Ecto neural progenitor cell (in vitro differentiated cells): ENCODE measurements around the gene CCDC178.

ENCODE experiments used
- DNase-seq: peaks from one replicate; pipeline ENCODE4 v3.0.0-alpha.2; 2018; ENCODE audit warnings: low spot score

The CCDC178 gene

DNA sequence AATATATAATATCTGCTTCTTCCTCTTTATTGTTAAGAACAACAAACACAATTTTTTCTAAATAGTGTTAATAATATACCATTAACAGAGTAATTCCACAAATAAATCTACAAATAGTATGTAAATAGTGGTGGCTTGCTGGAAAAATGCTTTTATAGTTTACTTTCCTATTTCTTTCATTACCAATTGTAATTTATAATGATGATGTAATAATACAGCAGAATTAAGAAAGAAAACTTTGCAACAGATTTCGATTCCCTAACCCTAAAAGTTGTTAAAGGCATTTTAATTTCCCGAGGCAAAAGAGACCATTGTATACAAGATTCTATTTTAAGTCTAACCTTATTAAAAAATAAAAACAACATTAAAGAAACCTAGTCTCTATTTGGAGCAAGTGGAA is 307.9 kb downstream of the CCDC178 start:
- DNase-seq = no peak

DNA sequence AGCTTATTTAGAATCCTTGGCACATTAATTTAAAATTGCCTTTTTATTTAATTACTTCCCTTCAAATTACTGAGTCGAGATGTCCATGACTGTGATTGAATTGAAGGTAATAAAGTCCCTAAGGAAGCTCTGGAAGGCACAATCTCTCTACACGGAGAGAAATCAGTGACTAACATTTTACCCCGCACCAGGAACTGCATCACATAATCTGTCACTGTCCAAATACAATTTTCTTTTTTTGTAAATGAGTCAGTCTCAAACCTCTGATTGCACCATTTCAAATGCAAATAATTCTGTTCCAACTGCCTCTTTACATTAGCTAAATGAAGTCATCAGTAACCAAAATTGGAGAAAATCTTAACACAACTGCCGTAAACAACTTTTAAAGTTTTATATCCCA is 311.9 kb downstream of the CCDC178 start:
- DNase-seq = no peak

GRCh38 chr18:33123862-33124518 is 316.5 kb downstream of the CCDC178 start:
- no peak for DNase-seq

GRCh38 chr18:33116376-33116775 is 324.1 kb downstream of the CCDC178 start:
- DNase-seq = no peak

- DNase-seq = no peak
These were observed 324.6 kb downstream of the CCDC178 start for GRCh38 chr18:33115917-33116316.

DNA sequence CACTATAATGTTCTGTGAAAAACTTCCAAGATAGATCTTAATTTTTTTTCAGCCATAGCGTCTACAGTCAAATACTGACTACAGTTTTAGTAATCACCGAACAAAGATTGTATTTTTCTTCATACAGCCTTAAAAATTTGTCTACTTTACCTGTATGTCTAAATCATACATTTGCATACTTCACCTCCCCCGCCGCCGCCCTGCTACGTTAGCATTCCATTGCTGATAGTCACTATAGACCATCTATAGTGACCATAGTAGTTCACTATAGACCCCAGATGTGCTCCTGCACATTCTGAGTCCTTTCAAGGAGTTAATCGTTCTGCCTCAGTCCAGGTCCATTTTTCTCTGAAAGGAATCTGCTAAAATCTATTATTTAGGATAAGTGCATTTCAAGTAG is 325.0 kb downstream of the CCDC178 start:
- DNase-seq = no peak

GRCh38 chr18:33114749-33115148 is 325.8 kb downstream of the CCDC178 start:
- DNase-seq = no peak

GRCh38 chr18:33113416-33113815 is 327.1 kb downstream of the CCDC178 start:
- DNase-seq = no peak

GRCh38 chr18:33107511-33107910 is 333.0 kb downstream of the CCDC178 start:
- no peak for DNase-seq

- no peak for DNase-seq
These were observed 339.2 kb downstream of the CCDC178 start for GRCh38 chr18:33101316-33101715.

- DNase-seq = no peak
These were observed 340.9 kb downstream of the CCDC178 start for GRCh38 chr18:33099626-33100025.

DNA sequence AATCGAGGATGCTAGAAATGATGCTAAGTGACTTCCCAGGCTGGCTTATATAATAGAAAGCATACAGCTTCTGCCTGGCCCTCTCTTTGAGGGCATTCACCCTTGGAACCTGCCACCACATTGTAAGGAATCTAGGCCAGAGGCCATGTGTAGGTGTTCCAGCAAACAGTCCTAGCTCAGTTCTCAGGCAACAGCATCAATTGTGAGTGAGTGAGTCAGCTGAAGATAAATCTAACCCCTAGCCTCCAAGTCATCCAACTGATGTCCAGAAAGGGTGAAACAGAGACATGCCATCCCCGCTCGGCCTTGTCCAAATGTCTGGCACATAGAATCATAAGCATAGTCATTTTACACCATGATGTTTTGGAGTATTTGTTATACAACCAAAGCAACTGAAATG is 343.4 kb downstream of the CCDC178 start:
- DNase-seq = no peak

GRCh38 chr18:33090461-33090860 is 350.1 kb downstream of the CCDC178 start:
- no peak for DNase-seq

GRCh38 chr18:33076601-33077000 is 363.9 kb downstream of the CCDC178 start:
- no peak for DNase-seq

DNA sequence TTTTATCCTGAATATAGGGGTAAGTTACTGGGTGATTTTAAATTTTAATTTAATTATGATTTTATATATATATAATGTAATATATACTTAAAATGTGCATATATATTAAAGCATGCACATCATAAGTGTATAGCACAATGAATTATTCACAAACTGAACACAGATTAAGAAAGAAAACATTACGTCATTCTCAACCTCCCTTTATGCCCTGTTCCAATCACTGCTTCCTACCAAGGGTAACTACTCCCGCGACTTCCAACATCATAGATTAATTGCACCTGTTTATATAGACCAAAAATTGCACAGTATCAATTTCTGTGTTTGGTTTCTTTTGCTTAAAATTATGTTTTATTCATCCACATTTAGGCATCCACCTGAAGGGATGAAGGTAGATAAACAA is 366.4 kb downstream of the CCDC178 start:
- no peak for DNase-seq

GRCh38 chr18:33062834-33063364 is 377.6 kb downstream of the CCDC178 start:
- no peak for DNase-seq

- DNase-seq = no peak
These were observed 387.6 kb downstream of the CCDC178 start for GRCh38 chr18:33052886-33053285.

DNA sequence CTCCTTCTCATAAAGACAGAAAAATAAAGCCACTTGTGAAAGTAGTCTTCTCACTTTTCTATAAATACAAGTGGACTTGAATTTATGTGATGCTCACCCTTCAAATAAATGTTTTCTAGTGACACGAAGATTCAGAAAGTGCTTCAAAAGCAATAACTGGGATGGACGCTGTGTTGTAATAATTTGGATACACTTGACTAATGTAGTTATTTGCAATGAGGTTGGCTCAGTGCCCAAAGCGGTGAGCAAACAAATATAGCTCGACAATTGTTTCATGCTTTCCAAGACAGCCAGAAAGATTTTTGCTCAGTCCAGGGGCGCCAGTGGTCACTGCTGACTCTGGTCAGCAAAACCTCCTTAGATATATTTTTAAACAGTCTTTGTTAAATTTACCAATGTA is 389.1 kb downstream of the CCDC178 start:
- DNase-seq = no peak

- DNase-seq = no peak
These were observed 400.3 kb downstream of the CCDC178 start for GRCh38 chr18:33040213-33040612.

DNA sequence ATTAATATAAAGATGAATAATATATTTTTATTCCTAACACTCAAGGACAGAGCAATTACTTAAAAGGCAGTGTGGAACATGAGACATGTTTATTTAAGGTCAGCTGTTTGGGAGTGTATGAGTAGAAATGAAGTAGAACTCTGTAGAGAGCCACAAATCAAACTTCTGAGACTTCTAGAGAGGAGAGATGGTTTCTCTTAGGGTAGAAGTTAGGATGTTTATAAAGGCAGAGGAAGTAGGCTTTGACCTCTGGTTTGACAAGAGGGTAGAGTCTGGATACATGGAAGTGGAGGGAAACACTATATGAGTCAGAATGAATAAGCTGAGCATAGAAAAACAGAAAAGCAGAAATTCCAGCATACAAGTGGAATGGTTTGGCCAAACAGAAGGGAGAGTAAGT is 405.6 kb downstream of the CCDC178 start:
- DNase-seq = no peak

- DNase-seq = no peak
These were observed 406.3 kb downstream of the CCDC178 start for GRCh38 chr18:33034212-33034611.

DNA sequence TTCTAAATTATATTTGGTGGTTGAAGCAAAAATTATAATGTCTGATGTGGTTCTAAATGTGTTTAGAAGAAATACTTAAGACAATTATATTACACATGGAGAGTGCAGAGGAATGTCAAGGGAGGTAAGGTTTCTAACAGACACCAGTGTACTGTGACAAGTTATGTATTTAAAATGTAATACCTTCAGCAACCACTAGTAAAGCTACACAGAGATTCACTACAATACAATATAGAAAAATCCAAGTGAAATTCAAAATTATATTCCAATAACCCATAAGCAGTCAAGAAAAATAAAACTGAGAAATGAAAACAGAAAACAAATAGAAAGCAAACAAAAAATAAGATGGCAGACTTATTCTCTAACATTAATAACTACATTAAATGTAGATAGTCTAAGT is 418.2 kb downstream of the CCDC178 start:
- DNase-seq = no peak

DNA sequence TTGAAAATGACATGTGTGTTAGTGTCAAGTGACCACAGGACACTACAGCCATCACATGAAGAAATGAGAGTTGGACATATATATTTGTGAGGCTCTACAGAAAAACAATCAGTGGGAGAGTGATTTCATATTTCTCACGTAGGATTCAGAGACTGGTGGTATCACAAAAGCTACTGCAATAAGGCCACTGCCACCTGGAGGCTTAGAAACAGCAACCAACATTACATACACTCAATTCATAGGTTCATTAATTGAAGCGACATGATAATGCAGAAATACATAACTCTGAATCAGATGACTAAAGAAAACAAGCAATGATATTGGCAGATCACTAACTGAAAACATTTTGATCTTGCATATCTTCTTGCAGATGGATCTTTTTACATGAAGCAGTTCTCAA is 419.6 kb downstream of the CCDC178 start:
- no peak for DNase-seq

GRCh38 chr18:33014060-33014796 is 426.3 kb downstream of the CCDC178 start:
- DNase-seq = no peak
